ENCODE results near the gene RPS16.

GRCh38 chr19:39384839-39385568, 50.7 kb downstream of the RPS16 start:
- no peak for TF ChIP-seq CTCF (IDR thresholded peaks at IDR 0.05)
- TF ChIP-seq POLR2A (IDR thresholded peaks at IDR 0.05; ENCODE audit: low read depth), result no peak
- TF ChIP-seq EP300 (IDR thresholded peaks at IDR 0.05), result no peak
- TF ChIP-seq POLR2AphosphoS5 (IDR thresholded peaks at IDR 0.05), result no peak

All from esophagus muscularis mucosa (tissue), 4 donors.